Nephron progenitor cell (in vitro differentiated cells): ENCODE measurements around the gene WDR7.
A peak's percentile ranks its signal among the peaks of the same experiment; 100 is the strongest.

Experiments
- DNase-seq: peaks from one replicate; pipeline ENCODE4 v3.0.0; 2021
- H3K27ac Mint-ChIP-seq: 2 replicates; pipeline ENCODE4 v1.8.0; 2021; ENCODE audit warnings: mild to moderate bottlenecking, moderate library complexity, mixed read lengths
- H3K27me3 Mint-ChIP-seq: 2 replicates; pipeline ENCODE4 v1.8.0; 2021; ENCODE audit warnings: mild to moderate bottlenecking, low read depth, mixed read lengths; ENCODE audit not compliant: poor library complexity
- H3K36me3 Mint-ChIP-seq: 2 replicates; pipeline ENCODE4 v1.8.0; 2021; ENCODE audit warnings: low read depth, mixed read lengths
- H3K4me1 Mint-ChIP-seq: 2 replicates; pipeline ENCODE4 v1.8.0; 2021; ENCODE audit warnings: mixed read lengths
- H3K4me3 Mint-ChIP-seq: 2 replicates; pipeline ENCODE4 v1.8.0; 2021; ENCODE audit warnings: mild to moderate bottlenecking, moderate library complexity, mixed read lengths
- H3K9me3 Mint-ChIP-seq: 2 replicates; pipeline ENCODE4 v1.8.0; 2021; ENCODE audit warnings: mild to moderate bottlenecking, moderate library complexity, mixed read lengths
- TF ChIP-seq, protein P1 (sequence below): fragments of 200-600 bp; sonication (generic); IDR thresholded peaks from 2 replicates; pipeline ENCODE4 v1.5.0; 2021; ENCODE audit warnings: antibody characterized with exemption

Gene WDR7

DNA sequence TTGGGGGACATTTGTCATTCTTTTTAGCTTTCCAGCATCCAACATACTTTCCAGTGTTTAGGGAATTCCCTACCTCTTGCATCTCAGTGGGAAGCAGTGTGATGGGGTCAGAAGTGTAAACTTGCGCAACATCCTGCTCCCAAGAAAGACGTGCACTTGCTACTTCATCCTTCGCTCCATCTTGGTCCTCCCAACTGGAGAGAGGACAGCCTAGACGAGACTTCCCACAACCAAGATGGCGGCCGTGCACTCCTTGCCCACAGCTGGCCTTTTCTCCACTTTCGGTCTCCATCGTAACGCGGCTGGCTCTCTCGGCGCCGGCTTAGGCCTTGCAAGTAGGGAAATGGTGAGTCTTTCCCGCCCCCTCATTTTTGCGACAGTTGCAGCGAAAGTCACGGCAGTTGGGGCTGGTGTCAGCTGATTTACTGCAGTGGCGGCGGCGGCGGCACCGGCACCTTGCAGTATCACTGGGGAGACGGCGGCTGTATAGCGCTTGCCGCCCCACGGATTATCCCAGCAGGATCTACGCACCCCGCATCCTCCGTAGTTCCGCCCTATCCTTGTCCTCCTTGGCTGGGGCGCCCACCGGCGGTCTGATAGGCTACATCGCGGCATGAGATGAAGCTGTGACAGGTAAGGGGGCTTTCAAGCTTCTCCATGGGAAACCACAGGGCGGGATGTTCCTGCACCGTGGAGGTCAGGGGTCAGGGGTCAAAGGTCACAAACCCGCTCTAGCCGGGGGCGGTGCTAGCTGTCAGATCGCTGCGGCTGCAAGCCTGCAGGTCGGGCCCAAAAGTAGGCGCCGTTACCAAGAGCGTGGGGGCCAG lies at the start of gene WDR7:
WDR7 (plus strand) TSS at position 416 of the 827 bp plus-strand sequence. CDS start 21,157 bp downstream, outside the sequence.
- DNase-seq: peak; percentile 96
- Mint-ChIP-seq H3K27me3 (peaks cover 16% of the 10 kb centered on the region), H3K36me3 (peaks cover 22% of the 10 kb centered on the region), H3K4me3 (peak within 1 kb of the TSS; percentile 89), H3K4me1 (peaks cover 23% of the 10 kb centered on the region), H3K27ac (peak within 1 kb of the TSS; percentile 89), H3K9me3 (peaks cover 20% of the 10 kb centered on the region)
- TF ChIP-seq, protein P1, sequence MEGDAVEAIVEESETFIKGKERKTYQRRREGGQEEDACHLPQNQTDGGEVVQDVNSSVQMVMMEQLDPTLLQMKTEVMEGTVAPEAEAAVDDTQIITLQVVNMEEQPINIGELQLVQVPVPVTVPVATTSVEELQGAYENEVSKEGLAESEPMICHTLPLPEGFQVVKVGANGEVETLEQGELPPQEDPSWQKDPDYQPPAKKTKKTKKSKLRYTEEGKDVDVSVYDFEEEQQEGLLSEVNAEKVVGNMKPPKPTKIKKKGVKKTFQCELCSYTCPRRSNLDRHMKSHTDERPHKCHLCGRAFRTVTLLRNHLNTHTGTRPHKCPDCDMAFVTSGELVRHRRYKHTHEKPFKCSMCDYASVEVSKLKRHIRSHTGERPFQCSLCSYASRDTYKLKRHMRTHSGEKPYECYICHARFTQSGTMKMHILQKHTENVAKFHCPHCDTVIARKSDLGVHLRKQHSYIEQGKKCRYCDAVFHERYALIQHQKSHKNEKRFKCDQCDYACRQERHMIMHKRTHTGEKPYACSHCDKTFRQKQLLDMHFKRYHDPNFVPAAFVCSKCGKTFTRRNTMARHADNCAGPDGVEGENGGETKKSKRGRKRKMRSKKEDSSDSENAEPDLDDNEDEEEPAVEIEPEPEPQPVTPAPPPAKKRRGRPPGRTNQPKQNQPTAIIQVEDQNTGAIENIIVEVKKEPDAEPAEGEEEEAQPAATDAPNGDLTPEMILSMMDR: no peak

DNA sequence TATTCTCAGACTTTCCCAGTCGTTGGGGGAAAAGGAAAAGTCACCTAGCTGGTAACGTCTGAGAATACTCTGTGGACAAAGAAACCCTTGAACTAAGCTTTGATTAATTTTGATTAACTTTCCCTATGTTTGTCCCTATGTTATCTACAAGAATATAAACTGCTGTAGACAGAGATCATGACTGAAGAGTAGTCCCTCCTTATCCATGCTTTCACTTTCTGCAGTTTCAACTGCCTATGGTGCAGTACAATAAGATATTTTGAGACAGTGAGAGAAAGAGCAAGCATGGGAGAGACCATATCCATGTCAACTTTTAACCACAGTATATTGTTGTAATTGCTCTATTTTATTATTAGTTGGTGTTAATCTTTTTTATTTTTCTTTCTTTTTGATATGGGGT lies 44.5 kb upstream of the WDR7 start:
- no peak for DNase-seq
- no peak overlapping the region for H3K4me3 Mint-ChIP-seq
- no peaks in the 10 kb centered on the region for H3K27me3 Mint-ChIP-seq
- H3K36me3 Mint-ChIP-seq: peaks cover 61% of the 10 kb centered on the region
- TF ChIP-seq, protein P1: no peak
- no peaks in the 10 kb centered on the region for H3K9me3 Mint-ChIP-seq
- H3K4me1 Mint-ChIP-seq: no peaks in the 10 kb centered on the region
- H3K27ac Mint-ChIP-seq: no peak overlapping the region

GRCh38 chr18:56615738-56616520 lies 35.2 kb upstream of the WDR7 start:
- peak overlapping the region; percentile 75 for H3K27ac Mint-ChIP-seq
- H3K36me3 Mint-ChIP-seq: peaks cover 67% of the 10 kb centered on the region
- no peaks in the 10 kb centered on the region for H3K27me3 Mint-ChIP-seq
- H3K9me3 Mint-ChIP-seq: no peaks in the 10 kb centered on the region
- TF ChIP-seq, protein P1: no peak
- no peak for DNase-seq
- peaks cover 5% of the 10 kb centered on the region for H3K4me1 Mint-ChIP-seq
- no peak overlapping the region for H3K4me3 Mint-ChIP-seq

- Mint-ChIP-seq H3K27ac (no peak overlapping the region), H3K9me3 (no peaks in the 10 kb centered on the region), H3K36me3 (peaks cover 50% of the 10 kb centered on the region), H3K4me1 (no peaks in the 10 kb centered on the region), H3K4me3 (no peak overlapping the region), H3K27me3 (no peaks in the 10 kb centered on the region)
- TF ChIP-seq, protein P1: no peak
- no peak for DNase-seq
Observed at GRCh38 chr18:56627991-56628390, 23.2 kb upstream of the WDR7 start.

- H3K27ac Mint-ChIP-seq: no peak overlapping the region
- DNase-seq: no peak
- peaks cover 29% of the 10 kb centered on the region for H3K4me1 Mint-ChIP-seq
- H3K9me3 Mint-ChIP-seq: no peaks in the 10 kb centered on the region
- TF ChIP-seq, protein P1: no peak
- H3K36me3 Mint-ChIP-seq: peaks cover 72% of the 10 kb centered on the region
- H3K27me3 Mint-ChIP-seq: no peaks in the 10 kb centered on the region
- no peak overlapping the region for H3K4me3 Mint-ChIP-seq
Observed at GRCh38 chr18:56632070-56633022, 18.8 kb upstream of the WDR7 start.
